HFFc6 (cell line): ENCODE data around the gene FAM131B. TPM values are rescaled to one million over a fixed set of nuclear protein-coding genes. Genes with fewer than 3 reads are reported as not detected.

Source experiments
- DNase-seq: peaks from one replicate; pipeline ENCODE4 v3.0.0-alpha.2; 2018
- H3K27ac Mint-ChIP-seq: 2 replicates; pipeline ENCODE4 v1.8.0; 2020; ENCODE audit warnings: mild to moderate bottlenecking, mixed read lengths
- H3K27me3 Mint-ChIP-seq: 2 replicates; pipeline ENCODE4 v1.8.0; 2021; ENCODE audit warnings: mild to moderate bottlenecking, moderate library complexity, mixed read lengths; ENCODE audit not compliant: insufficient read depth
- H3K36me3 Mint-ChIP-seq: 2 replicates; pipeline ENCODE4 v1.8.0; 2021; ENCODE audit warnings: low read depth, mixed read lengths
- H3K4me1 Mint-ChIP-seq: 2 replicates; pipeline ENCODE4 v1.8.0; 2020; ENCODE audit warnings: low read depth, mixed read lengths
- H3K4me3 Mint-ChIP-seq: 2 replicates; pipeline ENCODE4 v1.8.0; 2020; ENCODE audit warnings: mild to moderate bottlenecking, moderate library complexity, mixed read lengths
- H3K9me3 Mint-ChIP-seq: 2 replicates; pipeline ENCODE4 v1.8.0; 2020; ENCODE audit warnings: mild to moderate bottlenecking, mixed read lengths
- CTCF ChIP-seq: fragments of 200-600 bp; sonication (generic); IDR thresholded peaks from 2 replicates; pipeline ENCODE4 v1.5.0; 2021; ENCODE audit warnings: antibody characterized with exemption, mild to moderate bottlenecking
- total RNA-seq, 6 experiments: library from RNA; stranded (reverse); fragmentation: NEBNext Ultra II Directional; extraction: Animal tissue kit (Norgen Biotek cat#: 25700); gene quantifications; 2 replicates in 1 of 6; 3 replicates in 5 of 6; pipeline ENCODE4 v1.2.3, GENCODE V29; 2021

The FAM131B gene
- total RNA-seq, 6 experiments from 2014 or later = 0.70 to 1.3 (median 0.98) TPM

- Mint-ChIP-seq H3K9me3 (no peaks in the 10 kb centered on the region), H3K4me1 (peaks cover 20% of the 10 kb centered on the region), H3K27ac (peak overlapping the region; percentile 72), H3K4me3 (no peak overlapping the region), H3K27me3 (peaks cover 10% of the 10 kb centered on the region), H3K36me3 (no peaks in the 10 kb centered on the region)
- DNase-seq = peak; percentile 86
- no peak for TF ChIP-seq CTCF
These were observed 31.2 kb downstream of the FAM131B start for GRCh38 chr7:143331179-143331801.

- DNase-seq = no peak
- Mint-ChIP-seq H3K4me1 (peaks cover 32% of the 10 kb centered on the region), H3K9me3 (no peaks in the 10 kb centered on the region), H3K27me3 (peaks cover 3% of the 10 kb centered on the region; the same call in 1 of the 2 replicates), H3K4me3 (no peak overlapping the region), H3K27ac (no peak overlapping the region), H3K36me3 (no peaks in the 10 kb centered on the region)
- TF ChIP-seq CTCF = peak; percentile 29; the same call in 1 of the 2 replicates
These were observed 32.9 kb downstream of the FAM131B start for GRCh38 chr7:143329471-143330170.

GRCh38 chr7:143327903-143328302, 34.6 kb downstream of the FAM131B start:
- no peaks in the 10 kb centered on the region for H3K36me3 Mint-ChIP-seq
- H3K4me1 Mint-ChIP-seq = peaks cover 28% of the 10 kb centered on the region
- no peak overlapping the region for H3K27ac Mint-ChIP-seq
- no peak for DNase-seq
- no peaks in the 10 kb centered on the region for H3K9me3 Mint-ChIP-seq
- no peak for TF ChIP-seq CTCF
- H3K27me3 Mint-ChIP-seq = peaks cover 3% of the 10 kb centered on the region
- H3K4me3 Mint-ChIP-seq = no peak overlapping the region

GRCh38 chr7:143325240-143325639, 37.3 kb downstream of the FAM131B start:
- H3K36me3 Mint-ChIP-seq = no peaks in the 10 kb centered on the region
- peaks cover 7% of the 10 kb centered on the region for H3K27me3 Mint-ChIP-seq
- H3K9me3 Mint-ChIP-seq = no peaks in the 10 kb centered on the region
- no peak overlapping the region; the same call in 1 of the 2 replicates for H3K27ac Mint-ChIP-seq
- H3K4me1 Mint-ChIP-seq = peaks cover 16% of the 10 kb centered on the region
- no peak for DNase-seq
- H3K4me3 Mint-ChIP-seq = no peak overlapping the region
- TF ChIP-seq CTCF = no peak

- DNase-seq = no peak
- no peaks in the 10 kb centered on the region for H3K9me3 Mint-ChIP-seq
- no peaks in the 10 kb centered on the region for H3K36me3 Mint-ChIP-seq
- no peak overlapping the region for H3K27ac Mint-ChIP-seq
- no peak overlapping the region for H3K4me3 Mint-ChIP-seq
- no peak for TF ChIP-seq CTCF
- H3K27me3 Mint-ChIP-seq = peaks cover 13% of the 10 kb centered on the region
- H3K4me1 Mint-ChIP-seq = peaks cover 16% of the 10 kb centered on the region
These were observed 38.9 kb downstream of the FAM131B start for GRCh38 chr7:143323653-143324052.
